K562 (cell line): ENCODE measurements around the gene NPB. TPM values are rescaled to one million over a fixed set of nuclear protein-coding genes. Genes with fewer than 3 reads are reported as not detected.

Source experiments
- DDX20 ChIP-seq: fragments of 450-650 bp; IDR thresholded peaks from 2 replicates; pipeline ENCODE4 v1.6.1; 2016; ENCODE audit warnings: missing genetic modification characterization, low read depth, mild to moderate bottlenecking, missing compliant biosample characterization, moderate library complexity
- ETS2 ChIP-seq: IDR thresholded peaks from 2 replicates; pipeline ENCODE4 v1.6.1; 2016; ENCODE audit warnings: borderline replicate concordance, missing genetic modification characterization, mild to moderate bottlenecking, moderate library complexity, missing compliant biosample characterization; ENCODE audit not compliant: poor library complexity, severe bottlenecking
- EZH2 ChIP-seq: IDR thresholded peaks from 2 replicates; pipeline ENCODE4 v1.6.1; 2012; ENCODE audit warnings: low read depth, mild to moderate bottlenecking, inconsistent platforms, low read length, borderline replicate concordance
- KAT8 ChIP-seq: fragments of 450-650 bp; IDR thresholded peaks from 2 replicates; pipeline ENCODE4 v1.6.1; 2016; ENCODE audit warnings: low read depth, mild to moderate bottlenecking
- KLF1 ChIP-seq: fragments of 450-650 bp; IDR thresholded peaks from 2 replicates; pipeline ENCODE4 v1.6.1; 2016; ENCODE audit warnings: missing genetic modification characterization, missing compliant biosample characterization
- MXI1 ChIP-seq: IDR thresholded peaks from 2 replicates; pipeline ENCODE4 v1.6.1; 2011; ENCODE audit warnings: low read depth, mild to moderate bottlenecking, improper control_type of control experiment, low read length
- POLR2A ChIP-seq: fragments of 450-650 bp; conservative IDR thresholded peaks from 2 replicates; pipeline ENCODE4 v1.6.1; 2016
- RFX7 ChIP-seq: fragments of 250-450 bp; sonication (Bioruptor Pico); IDR thresholded peaks from 2 replicates; pipeline ENCODE4 v1.5.1; 2021; ENCODE audit warnings: mild to moderate bottlenecking
- SIN3A ChIP-seq, 2 experiments: fragments of 150-350 bp in 1 of 2; IDR thresholded peaks; 2 replicates each; pipeline ENCODE4 v1.6.1; 2011 to 2016; ENCODE audit warnings: borderline replicate concordance in 2 of 2, low read depth in 2 of 2, low read length in 2 of 2, mild to moderate bottlenecking in 2 of 2, moderate library complexity in 2 of 2; ENCODE audit not compliant: control insufficient read depth in 1 of 2
- SMAD3 ChIP-seq: fragments of 450-650 bp; formaldehyde crosslinking; conservative IDR thresholded peaks from 2 replicates; pipeline ENCODE4 v1.4.0; 2020; ENCODE audit warnings: mild to moderate bottlenecking
- STAT5A ChIP-seq: IDR thresholded peaks from 2 replicates; pipeline ENCODE4 v1.6.1; 2012; ENCODE audit warnings: low read length, inconsistent platforms, borderline replicate concordance
- TCF7L2 ChIP-seq: fragments of 150-350 bp; IDR thresholded peaks from 2 replicates; pipeline ENCODE4 v1.6.1; 2016; ENCODE audit warnings: low read depth, mild to moderate bottlenecking, low read length, moderate library complexity
- ZEB2 ChIP-seq: fragments of 450-650 bp; IDR thresholded peaks from 2 replicates; pipeline ENCODE4 v1.6.1; 2016
- ZKSCAN8 ChIP-seq: fragments of 200-800 bp; sonication (Bioruptor generic); IDR thresholded peaks from 2 replicates; pipeline ENCODE4 v1.6.1; 2016; ENCODE audit warnings: missing genetic modification characterization, missing compliant biosample characterization
- ZNF184 ChIP-seq: sonication (generic); formaldehyde crosslinking; IDR thresholded peaks from 2 replicates; pipeline ENCODE4 v1.5.0; 2020; ENCODE audit warnings: missing genetic modification reagents
- ZNF695 ChIP-seq: fragments of 450-650 bp; formaldehyde crosslinking; IDR thresholded peaks from 2 replicates; pipeline ENCODE4 v1.4.0; 2020; ENCODE audit warnings: mild to moderate bottlenecking, moderate library complexity
- ZZZ3 ChIP-seq: fragments of 450-650 bp; IDR thresholded peaks from 2 replicates; pipeline ENCODE4 v1.6.1; 2016; ENCODE audit warnings: antibody characterized with exemption, mild to moderate bottlenecking, moderate library complexity
- polyA plus RNA-seq, 8 experiments: library from polyadenylated mRNA; depleted of rRNA in 4 of 8; stranded (reverse) in 5 of 8; unstranded in 3 of 8; fragments of >200 nt; fragmentation: Nextera tagmentation in 2 of 8; fragmentation: Illumina TruSeq in 1 of 8; extraction: Ambion mirVana in 2 of 8; extraction: Trizol in 1 of 8; gene quantifications; 2 replicates each; pipeline versions ENCODE4 v1.2.1 to v1.2.3, GENCODE V29; 2011 to 2014; ENCODE audit warnings: inconsistent platforms in 1 of 8, missing spikeins in 1 of 8
- total RNA-seq, 7 experiments: library from RNA; depleted of rRNA in 6 of 7; stranded (reverse); fragments of >200 nt in 6 of 7; fragmentation: Illumina TruSeq in 2 of 7; extraction: Trizol in 2 of 7; gene quantifications; 2 replicates each; pipeline versions ENCODE4 v1.2.1 to v1.2.3, GENCODE V29; 2011 to 2021; ENCODE audit warnings: low replicate concordance in 1 of 7
- TF ChIP-seq, protein P1 (sequence below): sonication (generic); formaldehyde crosslinking; IDR thresholded peaks from 2 replicates; pipeline ENCODE4 v1.5.0; 2020; ENCODE audit warnings: missing genetic modification reagents
- TF ChIP-seq, protein P2 (sequence below): sonication (generic); formaldehyde crosslinking; IDR thresholded peaks from 2 replicates; pipeline ENCODE4 v1.8.0; 2022; ENCODE audit warnings: mild to moderate bottlenecking, missing genetic modification reagents
- TF ChIP-seq, protein P3 (sequence below), 2 experiments: IDR thresholded peaks; 2 replicates each; pipeline ENCODE4 v1.6.1; 2012; ENCODE audit warnings: improper control_type of control experiment in 2 of 2, low read depth in 2 of 2, low read length in 2 of 2, borderline replicate concordance in 1 of 2
- TF ChIP-seq, protein P4 (sequence below): fragments of 450-650 bp; conservative IDR thresholded peaks from 2 replicates; pipeline ENCODE4 v1.6.1; 2016; ENCODE audit warnings: missing genetic modification characterization, low read depth, mild to moderate bottlenecking, control low read depth, missing compliant biosample characterization
- TF ChIP-seq, protein P5 (sequence below): sonication (generic); formaldehyde crosslinking; IDR thresholded peaks from 2 replicates; pipeline ENCODE4 v1.9.0; 2022; ENCODE audit warnings: mild to moderate bottlenecking, missing genetic modification reagents

The NPB gene
- total and polyA plus RNA-seq, 9 of the 15 experiments (the other 6 are each of a cell fraction or from before 2014, with no cell fraction given) = 0.03 to 0.61 (median 0.14) TPM; not detected in 2

DNA sequence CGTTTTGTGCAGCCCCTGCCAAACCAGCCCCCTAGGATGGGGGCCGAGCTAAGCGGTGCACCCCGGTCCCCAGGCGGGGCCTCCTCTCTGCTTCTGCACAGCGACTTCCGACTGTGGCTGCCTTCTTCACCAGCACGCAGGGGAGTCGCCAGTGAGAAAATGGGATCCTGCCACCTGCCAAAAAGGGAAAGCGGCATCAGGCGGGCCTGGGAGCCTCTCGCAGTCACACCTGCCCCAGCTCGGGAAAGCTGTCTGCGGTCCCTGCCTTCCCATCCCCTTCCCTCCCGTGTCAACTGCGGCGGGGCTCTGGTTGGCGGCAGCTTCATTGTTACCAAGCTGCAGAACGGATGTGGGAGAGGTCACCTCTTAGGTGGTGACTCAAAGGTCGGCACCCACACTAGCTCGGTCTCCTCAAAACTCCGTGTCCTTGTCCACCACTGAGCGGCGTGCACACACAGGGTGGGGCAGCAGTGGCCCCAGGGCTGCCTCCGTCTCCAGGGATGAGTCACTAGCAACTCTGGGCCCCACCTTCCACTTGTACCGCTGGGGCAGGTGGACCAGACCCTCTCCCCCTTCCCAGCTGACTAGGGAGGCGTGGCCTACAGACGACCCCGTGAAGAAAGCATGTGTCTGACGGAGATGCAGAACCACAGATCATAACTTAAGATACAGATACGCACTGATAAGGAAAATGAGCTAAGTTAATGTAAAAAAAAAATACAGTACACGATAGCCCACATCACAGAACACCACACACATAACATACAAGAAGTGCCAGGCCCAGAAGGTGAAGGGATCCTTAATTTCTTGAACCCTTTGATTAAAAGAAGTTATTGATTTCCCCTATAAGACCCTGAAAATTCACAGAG, 10.6 kb downstream of the NPB start (continued):
- TF ChIP-seq STAT5A = no peak
- 0 out of 2 replicates have a peak, but pooled peaks have one; percentile 30 for TF ChIP-seq ZEB2
- no peak for TF ChIP-seq ZNF695
- no peak for TF ChIP-seq TCF7L2
- TF ChIP-seq SIN3A (IDR thresholded peaks at IDR 0.05; ENCODE audit: borderline replicate concordance in 2 of 2, control insufficient read depth in 1 of 2, low read depth in 2 of 2, low read length in 2 of 2) = 0 out of 4 replicates have a peak, but pooled peaks of 1 of the 2 experiments have one; percentile 35
- TF ChIP-seq, protein P1, sequence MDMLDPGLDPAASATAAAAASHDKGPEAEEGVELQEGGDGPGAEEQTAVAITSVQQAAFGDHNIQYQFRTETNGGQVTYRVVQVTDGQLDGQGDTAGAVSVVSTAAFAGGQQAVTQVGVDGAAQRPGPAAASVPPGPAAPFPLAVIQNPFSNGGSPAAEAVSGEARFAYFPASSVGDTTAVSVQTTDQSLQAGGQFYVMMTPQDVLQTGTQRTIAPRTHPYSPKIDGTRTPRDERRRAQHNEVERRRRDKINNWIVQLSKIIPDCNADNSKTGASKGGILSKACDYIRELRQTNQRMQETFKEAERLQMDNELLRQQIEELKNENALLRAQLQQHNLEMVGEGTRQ (CRISPR knock-in tag) = no peak
- no peak for TF ChIP-seq ETS2 (tag)
- TF ChIP-seq, protein P2, sequence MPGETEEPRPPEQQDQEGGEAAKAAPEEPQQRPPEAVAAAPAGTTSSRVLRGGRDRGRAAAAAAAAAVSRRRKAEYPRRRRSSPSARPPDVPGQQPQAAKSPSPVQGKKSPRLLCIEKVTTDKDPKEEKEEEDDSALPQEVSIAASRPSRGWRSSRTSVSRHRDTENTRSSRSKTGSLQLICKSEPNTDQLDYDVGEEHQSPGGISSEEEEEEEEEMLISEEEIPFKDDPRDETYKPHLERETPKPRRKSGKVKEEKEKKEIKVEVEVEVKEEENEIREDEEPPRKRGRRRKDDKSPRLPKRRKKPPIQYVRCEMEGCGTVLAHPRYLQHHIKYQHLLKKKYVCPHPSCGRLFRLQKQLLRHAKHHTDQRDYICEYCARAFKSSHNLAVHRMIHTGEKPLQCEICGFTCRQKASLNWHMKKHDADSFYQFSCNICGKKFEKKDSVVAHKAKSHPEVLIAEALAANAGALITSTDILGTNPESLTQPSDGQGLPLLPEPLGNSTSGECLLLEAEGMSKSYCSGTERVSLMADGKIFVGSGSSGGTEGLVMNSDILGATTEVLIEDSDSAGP (CRISPR knock-in tag) = no peak
- no peak for TF ChIP-seq ZKSCAN8 (CRISPR knock-in tag)
- TF ChIP-seq ZZZ3 = no peak
- TF ChIP-seq, protein P3, sequence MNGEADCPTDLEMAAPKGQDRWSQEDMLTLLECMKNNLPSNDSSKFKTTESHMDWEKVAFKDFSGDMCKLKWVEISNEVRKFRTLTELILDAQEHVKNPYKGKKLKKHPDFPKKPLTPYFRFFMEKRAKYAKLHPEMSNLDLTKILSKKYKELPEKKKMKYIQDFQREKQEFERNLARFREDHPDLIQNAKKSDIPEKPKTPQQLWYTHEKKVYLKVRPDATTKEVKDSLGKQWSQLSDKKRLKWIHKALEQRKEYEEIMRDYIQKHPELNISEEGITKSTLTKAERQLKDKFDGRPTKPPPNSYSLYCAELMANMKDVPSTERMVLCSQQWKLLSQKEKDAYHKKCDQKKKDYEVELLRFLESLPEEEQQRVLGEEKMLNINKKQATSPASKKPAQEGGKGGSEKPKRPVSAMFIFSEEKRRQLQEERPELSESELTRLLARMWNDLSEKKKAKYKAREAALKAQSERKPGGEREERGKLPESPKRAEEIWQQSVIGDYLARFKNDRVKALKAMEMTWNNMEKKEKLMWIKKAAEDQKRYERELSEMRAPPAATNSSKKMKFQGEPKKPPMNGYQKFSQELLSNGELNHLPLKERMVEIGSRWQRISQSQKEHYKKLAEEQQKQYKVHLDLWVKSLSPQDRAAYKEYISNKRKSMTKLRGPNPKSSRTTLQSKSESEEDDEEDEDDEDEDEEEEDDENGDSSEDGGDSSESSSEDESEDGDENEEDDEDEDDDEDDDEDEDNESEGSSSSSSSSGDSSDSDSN (IDR thresholded peaks at IDR 0.05; ENCODE audit: borderline replicate concordance in 1 of 2, low read depth in 2 of 2, low read length in 2 of 2) = no peak
- TF ChIP-seq, protein P4, sequence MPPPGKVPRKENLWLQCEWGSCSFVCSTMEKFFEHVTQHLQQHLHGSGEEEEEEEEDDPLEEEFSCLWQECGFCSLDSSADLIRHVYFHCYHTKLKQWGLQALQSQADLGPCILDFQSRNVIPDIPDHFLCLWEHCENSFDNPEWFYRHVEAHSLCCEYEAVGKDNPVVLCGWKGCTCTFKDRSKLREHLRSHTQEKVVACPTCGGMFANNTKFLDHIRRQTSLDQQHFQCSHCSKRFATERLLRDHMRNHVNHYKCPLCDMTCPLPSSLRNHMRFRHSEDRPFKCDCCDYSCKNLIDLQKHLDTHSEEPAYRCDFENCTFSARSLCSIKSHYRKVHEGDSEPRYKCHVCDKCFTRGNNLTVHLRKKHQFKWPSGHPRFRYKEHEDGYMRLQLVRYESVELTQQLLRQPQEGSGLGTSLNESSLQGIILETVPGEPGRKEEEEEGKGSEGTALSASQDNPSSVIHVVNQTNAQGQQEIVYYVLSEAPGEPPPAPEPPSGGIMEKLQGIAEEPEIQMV (tag) = no peak
- TF ChIP-seq KAT8 = no peak
- no peak for TF ChIP-seq SMAD3 (CRISPR knock-in tag)
- no peak for TF ChIP-seq ZNF184 (CRISPR knock-in tag)
- TF ChIP-seq MXI1 = no peak
- no peak for TF ChIP-seq POLR2A
- TF ChIP-seq RFX7 (CRISPR knock-in tag) = no peak
- TF ChIP-seq EZH2 = no peak
- TF ChIP-seq, protein P5, sequence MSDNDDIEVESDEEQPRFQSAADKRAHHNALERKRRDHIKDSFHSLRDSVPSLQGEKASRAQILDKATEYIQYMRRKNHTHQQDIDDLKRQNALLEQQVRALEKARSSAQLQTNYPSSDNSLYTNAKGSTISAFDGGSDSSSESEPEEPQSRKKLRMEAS (CRISPR knock-in tag) = peak; percentile 89
- TF ChIP-seq KLF1 (tag) = 0 out of 2 replicates have a peak, but pooled peaks have one; percentile 26
- TF ChIP-seq DDX20 (tag) = no peak
